GM23248 (cell line): Measurements from ENCODE around the gene BST2. TPM values are rescaled to one million over a fixed set of nuclear protein-coding genes. Genes with fewer than 3 reads are reported as not detected.

Experiments
- DNase-seq: peaks from one replicate; pipeline ENCODE4 v3.0.0-alpha.2; 2015
- H2AFZ ChIP-seq: fragments of 200-600 bp; sonication (generic); 2 replicates; pipeline ENCODE4 v1.6.1; 2016; ENCODE audit warnings: antibody characterized with exemption
- H3F3A ChIP-seq: fragments of 200-600 bp; sonication (generic); 2 replicates; pipeline ENCODE4 v1.6.1; 2016; ENCODE audit warnings: mild to moderate bottlenecking, antibody characterized with exemption, mixed run types; ENCODE audit not compliant: insufficient read depth
- H3K27ac ChIP-seq: fragments of 200-600 bp; sonication (generic); 2 replicates; pipeline ENCODE4 v1.5.1; 2016; ENCODE audit warnings: mild to moderate bottlenecking
- H3K27me3 ChIP-seq: fragments of 200-600 bp; sonication (generic); replicated peaks from 2 replicates; pipeline ENCODE4 v1.6.1; 2016; ENCODE audit warnings: mild to moderate bottlenecking; ENCODE audit not compliant: insufficient read depth
- H3K36me3 ChIP-seq: fragments of 200-600 bp; sonication (generic); 2 replicates; pipeline ENCODE4 v1.6.1; 2016; ENCODE audit warnings: low read depth, mild to moderate bottlenecking
- H3K4me1 ChIP-seq: fragments of 200-600 bp; sonication (generic); 2 replicates; pipeline ENCODE4 v1.6.1; 2016; ENCODE audit warnings: mild to moderate bottlenecking; ENCODE audit not compliant: insufficient read depth
- H3K4me2 ChIP-seq: fragments of 200-600 bp; sonication (generic); one replicate; pipeline ENCODE4 v1.6.1; 2016; ENCODE audit warnings: mild to moderate bottlenecking; ENCODE audit not compliant: unreplicated experiment
- H3K4me3 ChIP-seq: fragments of 200-600 bp; sonication (generic); 2 replicates; pipeline ENCODE4 v1.5.1; 2016; ENCODE audit warnings: mild to moderate bottlenecking
- H3K79me2 ChIP-seq: fragments of 200-600 bp; sonication (generic); 2 replicates; pipeline ENCODE4 v1.6.1; 2016; ENCODE audit warnings: mild to moderate bottlenecking; ENCODE audit not compliant: insufficient read depth
- H3K9ac ChIP-seq: fragments of 200-600 bp; sonication (generic); 2 replicates; pipeline ENCODE4 v1.6.1; 2016; ENCODE audit warnings: mild to moderate bottlenecking
- H3K9me2 ChIP-seq: fragments of 200-600 bp; sonication (generic); 2 replicates; pipeline ENCODE4 v1.6.1; 2016; ENCODE audit warnings: mixed run types, mild to moderate bottlenecking, moderate library complexity; ENCODE audit not compliant: insufficient read depth
- H3K9me3 ChIP-seq: fragments of 200-600 bp; sonication (generic); one replicate; pipeline ENCODE4 v1.6.1; 2017; ENCODE audit warnings: low read depth
- H4K20me1 ChIP-seq: fragments of 200-600 bp; sonication (generic); 2 replicates; pipeline ENCODE4 v1.6.0; 2016; ENCODE audit not compliant: insufficient read depth
- EZH2 ChIP-seq: fragments of 200-600 bp; sonication (generic); IDR thresholded peaks from 2 replicates; pipeline ENCODE4 v1.6.1; 2018; ENCODE audit warnings: antibody characterized with exemption, mild to moderate bottlenecking; ENCODE audit not compliant: insufficient read depth, poor library complexity, severe bottlenecking
- EZH2phosphoT487 ChIP-seq: fragments of 200-600 bp; sonication (generic); IDR thresholded peaks from 2 replicates; pipeline ENCODE4 v1.6.1; 2018; ENCODE audit warnings: antibody characterized with exemption, moderate library complexity, mild to moderate bottlenecking, low read depth; ENCODE audit not compliant: insufficient read depth
- WGBS, 2 experiments: methylation state at CpG; one replicate each; pipeline ENCODE4 v1.1.6; 2015 to 2017; ENCODE audit warnings: low lambda C conversion rate in 2 of 2, low coverage in 1 of 2; ENCODE audit errors: missing lambda C conversion rate in 2 of 2; 5-methylcytosine and 5-hydroxymethylcytosine counted together
- in situ Hi-C: fragments of 300-500 bp; cut with MboI; formaldehyde crosslinking; loops from 2 replicates; pipeline ENCODE4 v1.15.0; 2020
- polyA plus RNA-seq: library from polyadenylated mRNA; unstranded; fragments of >200 nt; fragmentation: Nextera tagmentation; extraction: Ambion mirVana; gene quantifications from 2 replicates; pipeline ENCODE4 v1.2.1, GENCODE V29; 2016
- total RNA-seq: library from RNA; depleted of rRNA; stranded (reverse); fragments of >200 nt; shearing (Covaris generic); gene quantifications from 2 replicates; pipeline ENCODE4 v1.2.3, GENCODE V29; 2014; rRNA removed

BST2 gene
- total and polyA plus RNA-seq, 2 experiments from 2014 or later: 0.75 TPM; not detected in 1

GRCh38 chr19:17353386-17353785, 52.0 kb downstream of the BST2 start:
- Histone ChIP-seq H3K9me2 (no peaks in the 10 kb centered on the region), H3K79me2 (no peaks in the 10 kb centered on the region), H3K27me3 (no peaks in the 10 kb centered on the region; the same call in 1 of the 2 replicates), H3K4me2 (no peak overlapping the region), H3K27ac (no peak overlapping the region), H3K9ac (no peak overlapping the region), H2AFZ (no peak overlapping the region), H3K4me3 (no peak overlapping the region), H4K20me1 (no peaks in the 10 kb centered on the region), H3K9me3 (no peaks in the 10 kb centered on the region), H3K4me1 (no peaks in the 10 kb centered on the region), H3F3A (no peaks in the 10 kb centered on the region), H3K36me3 (no peaks in the 10 kb centered on the region)
- no peak for DNase-seq
- TF ChIP-seq EZH2phosphoT487 (no peak), EZH2 (no peak)
- in situ Hi-C loops: no loop called here
- WGBS, 2 experiments: 43 to 45% methylated on average over 8 of the region's 8 CpGs

Other genes starting within 250 kb of the BST2 start
- 13.2 and 29.0 TPM in 2 replicates for gene USE1, start 190.3 kb downstream of the BST2 start, total RNA-seq
- gene USE1, start 190.3 kb downstream of the BST2 start, polyA plus RNA-seq: 29.6 and 32.3 TPM in 2 replicates
- 1.3 and 1.8 TPM in 2 replicates for gene OCEL1, start 179.4 kb downstream of the BST2 start, total RNA-seq
- gene OCEL1, start 179.4 kb downstream of the BST2 start, polyA plus RNA-seq: 17.1 and 17.4 TPM in 2 replicates
- gene NR2F6, start 159.7 kb downstream of the BST2 start, total RNA-seq: 82.5 and 96.7 TPM in 2 replicates
- 11.7 and 14.1 TPM in 2 replicates for gene NR2F6, start 159.7 kb downstream of the BST2 start, polyA plus RNA-seq
- gene USHBP1, start 140.9 kb downstream of the BST2 start, total RNA-seq: not detected in 2 replicates
- not detected in 2 replicates for gene USHBP1, start 140.9 kb downstream of the BST2 start, polyA plus RNA-seq
- 78.5 and 82.7 TPM in 2 replicates for gene BABAM1, start 138.2 kb downstream of the BST2 start, total RNA-seq
- gene BABAM1, start 138.2 kb downstream of the BST2 start, polyA plus RNA-seq: 90.3 and 99.6 TPM in 2 replicates
- 0.54 and 1.4 TPM in 2 replicates for gene ANKLE1, start 123.7 kb downstream of the BST2 start, total RNA-seq
- 0.14 and 0.31 TPM in 2 replicates for gene ANKLE1, start 123.7 kb downstream of the BST2 start, polyA plus RNA-seq
- 10.9 and 19.1 TPM in 2 replicates for gene ABHD8, start 102.2 kb downstream of the BST2 start, total RNA-seq
- 8.7 and 9.1 TPM in 2 replicates for gene ABHD8, start 102.2 kb downstream of the BST2 start, polyA plus RNA-seq
- 14.7 and 23.0 TPM in 2 replicates for gene MRPL34, start 99.8 kb downstream of the BST2 start, total RNA-seq
- gene MRPL34, start 99.8 kb downstream of the BST2 start, polyA plus RNA-seq: 74.5 and 78.8 TPM in 2 replicates
- 10.9 and 40.8 TPM in 2 replicates for gene DDA1, start 96.1 kb downstream of the BST2 start, total RNA-seq
- gene DDA1, start 96.1 kb downstream of the BST2 start, polyA plus RNA-seq: 87.8 and 96.9 TPM in 2 replicates
- 2.8 and 4.0 TPM in 2 replicates for gene ANO8, start 70.8 kb downstream of the BST2 start, total RNA-seq
- gene ANO8, start 70.8 kb downstream of the BST2 start, polyA plus RNA-seq: 0.52 and 0.61 TPM in 2 replicates
- 11.4 and 14.8 TPM in 2 replicates for gene GTPBP3, start 68.1 kb downstream of the BST2 start, total RNA-seq
- 7.6 and 7.9 TPM in 2 replicates for gene GTPBP3, start 68.1 kb downstream of the BST2 start, polyA plus RNA-seq
- not detected in 2 replicates for gene PLVAP, start 28.3 kb downstream of the BST2 start, total RNA-seq
- not detected in 2 replicates for gene PLVAP, start 28.3 kb downstream of the BST2 start, polyA plus RNA-seq
- gene CCDC194, start 11.4 kb downstream of the BST2 start, total RNA-seq: not detected in 2 replicates
- not detected in 2 replicates for gene CCDC194, start 11.4 kb downstream of the BST2 start, polyA plus RNA-seq
- 68.3 and 73.9 TPM in 2 replicates for gene MVB12A, start 14.4 kb upstream of the BST2 start, total RNA-seq
- 49.6 and 55.3 TPM in 2 replicates for gene MVB12A, start 14.4 kb upstream of the BST2 start, polyA plus RNA-seq
- gene TMEM221, start 43.0 kb upstream of the BST2 start, total RNA-seq: 0.22 TPM in 1 of 2 replicates, not detected in the other
- 0.30 TPM in 1 of 2 replicates, not detected in the other for gene TMEM221, start 43.0 kb upstream of the BST2 start, polyA plus RNA-seq
- gene NXNL1, start 55.3 kb upstream of the BST2 start, total RNA-seq: not detected in 2 replicates
- gene NXNL1, start 55.3 kb upstream of the BST2 start, polyA plus RNA-seq: not detected in 2 replicates
- 30.0 and 34.0 TPM in 2 replicates for gene SLC27A1, start 64.9 kb upstream of the BST2 start, total RNA-seq
- gene SLC27A1, start 64.9 kb upstream of the BST2 start, polyA plus RNA-seq: 20.4 and 21.9 TPM in 2 replicates
- 96.0 and 125 TPM in 2 replicates for gene PGLS, start 106.0 kb upstream of the BST2 start, total RNA-seq
- gene PGLS, start 106.0 kb upstream of the BST2 start, polyA plus RNA-seq: 135 and 140 TPM in 2 replicates
- 126 and 134 TPM in 2 replicates for gene COLGALT1, start 150.0 kb upstream of the BST2 start, total RNA-seq
- gene COLGALT1, start 150.0 kb upstream of the BST2 start, polyA plus RNA-seq: 98.9 and 104 TPM in 2 replicates